ENCODE results near the gene OTUB1. TPM values are rescaled to one million over a fixed set of nuclear protein-coding genes. Genes with fewer than 3 reads are reported as not detected.

Gene OTUB1
- total and polyA plus RNA-seq, 8 donors = 33.6 to 161 (median 53.3) TPM

DNA sequence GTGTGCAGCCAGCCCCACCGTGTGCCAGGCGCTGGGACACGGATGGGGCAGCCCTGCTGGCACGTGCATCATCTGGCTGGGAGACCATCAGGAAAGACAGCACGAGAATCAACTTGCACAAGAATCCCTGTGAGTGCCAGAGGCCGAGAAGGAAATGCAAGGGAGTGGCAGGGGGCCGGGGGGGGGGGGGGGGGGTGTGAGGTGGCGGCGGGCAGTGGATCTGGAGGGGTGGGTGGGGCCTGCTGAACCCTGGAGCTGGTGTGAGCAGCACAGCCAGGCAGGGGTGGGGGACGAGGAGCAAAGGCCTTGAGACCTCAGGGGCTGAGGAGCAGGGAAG, 35.5 kb downstream of the OTUB1 start:
- intact Hi-C loops (cut with DNase I; ENCODE audit: low total_unique reads) = no loop called here
- WGBS, 5 donors = 31 to 44% (median 40%) methylated on average over 7 to 10 of the region's 10 CpGs
- Histone ChIP-seq H3K4me1 (peaks cover 18 to 23% (median 21%) of the 10 kb centered on the region in 4 donors), H3K9me3 (no peaks in the 10 kb centered on the region), H3K27ac (no peak overlapping the region), H3K27me3 (no peaks in the 10 kb centered on the region), H3K36me3 (no peaks in the 10 kb centered on the region), H3K4me3 (no peak overlapping the region)
- DNase-seq = peak in 1 of 2 donors; percentile 64
- TF ChIP-seq POLR2A (IDR thresholded peaks at IDR 0.05) = no peak
- TF ChIP-seq EP300 (IDR thresholded peaks at IDR 0.05) = no peak
- no peak for TF ChIP-seq POLR2AphosphoS5 (IDR thresholded peaks at IDR 0.05)
- TF ChIP-seq, protein P1, sequence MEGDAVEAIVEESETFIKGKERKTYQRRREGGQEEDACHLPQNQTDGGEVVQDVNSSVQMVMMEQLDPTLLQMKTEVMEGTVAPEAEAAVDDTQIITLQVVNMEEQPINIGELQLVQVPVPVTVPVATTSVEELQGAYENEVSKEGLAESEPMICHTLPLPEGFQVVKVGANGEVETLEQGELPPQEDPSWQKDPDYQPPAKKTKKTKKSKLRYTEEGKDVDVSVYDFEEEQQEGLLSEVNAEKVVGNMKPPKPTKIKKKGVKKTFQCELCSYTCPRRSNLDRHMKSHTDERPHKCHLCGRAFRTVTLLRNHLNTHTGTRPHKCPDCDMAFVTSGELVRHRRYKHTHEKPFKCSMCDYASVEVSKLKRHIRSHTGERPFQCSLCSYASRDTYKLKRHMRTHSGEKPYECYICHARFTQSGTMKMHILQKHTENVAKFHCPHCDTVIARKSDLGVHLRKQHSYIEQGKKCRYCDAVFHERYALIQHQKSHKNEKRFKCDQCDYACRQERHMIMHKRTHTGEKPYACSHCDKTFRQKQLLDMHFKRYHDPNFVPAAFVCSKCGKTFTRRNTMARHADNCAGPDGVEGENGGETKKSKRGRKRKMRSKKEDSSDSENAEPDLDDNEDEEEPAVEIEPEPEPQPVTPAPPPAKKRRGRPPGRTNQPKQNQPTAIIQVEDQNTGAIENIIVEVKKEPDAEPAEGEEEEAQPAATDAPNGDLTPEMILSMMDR (IDR thresholded peaks at IDR 0.05) = no peak

DNA sequence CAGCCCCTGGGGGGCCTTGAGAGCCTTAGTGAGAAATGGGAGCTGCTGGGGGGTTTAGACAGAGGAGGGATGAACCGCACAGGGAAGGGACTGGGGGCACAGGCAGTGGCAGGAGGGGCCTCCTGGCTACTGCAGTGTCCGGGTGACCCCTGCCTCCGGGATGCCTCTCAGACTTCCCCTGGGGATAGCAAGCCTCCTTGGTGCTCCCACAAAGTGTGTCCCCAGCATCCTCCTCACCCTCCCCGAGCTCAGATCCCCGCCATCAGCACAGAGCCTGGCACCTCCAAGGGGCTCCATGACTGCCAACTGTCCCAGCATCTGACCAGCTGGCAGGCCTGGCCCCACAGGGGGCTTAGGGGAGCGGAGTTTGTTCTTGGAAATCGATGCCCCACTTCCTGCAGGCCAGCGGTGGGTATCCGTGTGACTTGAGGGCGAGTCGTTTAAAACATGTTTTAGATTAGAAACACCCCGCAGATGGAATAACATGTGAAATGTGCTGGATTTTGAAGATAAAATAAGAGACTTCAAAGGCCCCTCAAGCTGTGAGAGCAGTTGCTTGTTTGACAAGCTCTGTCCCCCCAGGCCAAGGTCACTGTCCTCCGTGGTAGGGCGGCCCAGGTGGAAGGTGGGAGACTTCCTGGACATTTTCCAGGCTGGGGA, 36.0 kb downstream of the OTUB1 start:
- no peak overlapping the region for H3K27ac ChIP-seq
- intact Hi-C loops (cut with DNase I; ENCODE audit: low total_unique reads) = no loop called here
- H3K4me1 ChIP-seq = peaks cover 18 to 23% (median 21%) of the 10 kb centered on the region in 4 donors
- H3K27me3 ChIP-seq = no peaks in the 10 kb centered on the region
- no peak for DNase-seq
- TF ChIP-seq POLR2AphosphoS5 (IDR thresholded peaks at IDR 0.05) = no peak
- TF ChIP-seq EP300 (IDR thresholded peaks at IDR 0.05) = no peak
- no peak for TF ChIP-seq POLR2A (IDR thresholded peaks at IDR 0.05)
- TF ChIP-seq, protein P1 (IDR thresholded peaks at IDR 0.05) = no peak
- H3K9me3 ChIP-seq = no peaks in the 10 kb centered on the region
- H3K36me3 ChIP-seq = no peaks in the 10 kb centered on the region
- H3K4me3 ChIP-seq = no peak overlapping the region
- 79 to 85% (median 82%) methylated on average over 13 to 14 of the region's 14 CpGs for WGBS, 5 donors

DNA sequence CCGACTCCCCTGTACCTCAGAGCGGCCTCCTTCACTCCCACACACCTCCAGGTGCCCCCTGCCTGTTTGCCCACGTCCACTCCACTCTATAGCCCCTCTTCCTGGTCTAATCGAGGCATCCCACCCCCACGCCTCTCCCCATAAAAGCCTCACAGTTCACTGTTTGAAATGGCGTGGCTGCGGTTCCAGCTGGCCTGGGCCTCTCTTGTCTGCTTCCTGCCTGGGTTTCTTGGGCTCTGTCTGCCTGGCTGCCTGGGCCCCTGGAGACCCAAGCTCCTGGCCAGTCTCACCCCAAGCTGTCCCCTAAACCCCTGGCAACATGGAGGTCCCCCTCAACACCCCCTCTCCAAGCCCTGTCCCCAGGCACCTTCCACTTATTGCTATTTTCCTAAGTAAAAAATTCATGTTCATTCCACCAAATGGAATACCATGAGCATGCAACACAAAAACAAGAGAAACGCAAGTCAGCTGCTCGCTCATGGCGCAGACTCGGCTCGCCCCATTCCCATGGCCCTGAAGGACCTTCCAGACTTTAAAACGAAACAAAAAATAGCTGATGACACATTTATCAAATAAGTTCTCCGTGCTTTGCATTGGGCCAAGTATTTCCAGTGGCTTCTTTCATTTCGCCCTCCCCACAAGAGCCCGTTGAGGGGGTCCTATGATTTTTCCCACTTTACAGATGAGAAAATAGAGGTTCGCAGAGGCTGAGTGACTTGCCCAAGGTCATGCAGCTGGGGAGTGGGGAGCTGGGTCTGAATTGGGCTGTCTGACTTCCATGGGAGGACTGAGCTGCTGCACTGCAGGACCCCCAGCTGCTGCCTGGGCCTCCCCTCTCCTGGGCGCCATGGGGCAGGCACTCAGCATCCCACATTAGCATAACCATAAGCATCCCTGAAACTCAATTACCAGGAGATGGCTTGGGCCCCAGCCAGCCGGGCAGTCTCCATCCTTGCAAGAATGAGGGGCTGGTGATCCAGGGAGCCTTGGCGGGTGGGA, 37.8 kb downstream of the OTUB1 start:
- peaks cover 10 to 19% (median 17%) of the 10 kb centered on the region in 4 donors for H3K4me1 ChIP-seq
- TF ChIP-seq EP300 (IDR thresholded peaks at IDR 0.05) = no peak
- TF ChIP-seq POLR2AphosphoS5 (IDR thresholded peaks at IDR 0.05) = no peak
- no peak for TF ChIP-seq POLR2A (IDR thresholded peaks at IDR 0.05)
- TF ChIP-seq, protein P1 (IDR thresholded peaks at IDR 0.05) = no peak
- WGBS, 5 donors = 85 to 89% (median 88%) methylated on average over 19 to 20 of the region's 20 CpGs
- no peaks in the 10 kb centered on the region for H3K36me3 ChIP-seq
- no peak for DNase-seq
- no peak overlapping the region for H3K4me3 ChIP-seq
- H3K27me3 ChIP-seq = peaks cover 0 to 15% (median 11%) of the 10 kb centered on the region in 3 donors
- intact Hi-C loops (cut with DNase I; ENCODE audit: low total_unique reads) = no loop called here
- H3K27ac ChIP-seq = peak overlapping the region in 1 of 5 donors; percentile 8
- H3K9me3 ChIP-seq = no peaks in the 10 kb centered on the region

DNA sequence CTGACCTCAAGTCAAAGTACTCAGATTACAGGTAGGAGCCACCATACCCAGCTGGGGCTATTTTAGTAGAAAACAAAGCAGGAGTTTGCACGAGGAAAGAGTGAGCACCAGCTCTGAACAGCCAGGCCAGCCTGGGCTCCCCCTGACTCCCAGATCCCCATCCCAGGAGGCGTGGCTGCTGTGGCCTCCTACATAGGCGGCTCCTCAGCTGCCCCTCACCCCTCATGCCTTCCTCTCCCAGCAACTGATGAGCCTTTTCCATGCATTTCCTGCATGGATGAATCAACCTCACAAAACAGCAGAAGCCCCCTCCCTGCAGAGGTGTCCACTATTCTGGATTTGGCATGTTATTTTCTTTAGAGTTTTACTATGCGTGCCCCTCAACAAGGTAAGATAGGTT, 39.0 kb downstream of the OTUB1 start:
- no peaks in the 10 kb centered on the region for H3K9me3 ChIP-seq
- DNase-seq = peak in 1 of 2 donors; percentile 51
- no peak overlapping the region for H3K4me3 ChIP-seq
- H3K36me3 ChIP-seq = no peaks in the 10 kb centered on the region
- intact Hi-C loops (cut with DNase I; ENCODE audit: low total_unique reads) = no loop called here
- TF ChIP-seq POLR2A (IDR thresholded peaks at IDR 0.05) (no peak), EP300 (IDR thresholded peaks at IDR 0.05) (no peak), POLR2AphosphoS5 (IDR thresholded peaks at IDR 0.05) (no peak)
- TF ChIP-seq, protein P1 (IDR thresholded peaks at IDR 0.05) = no peak
- H3K27ac ChIP-seq = no peak overlapping the region
- peaks cover 4 to 16% (median 11%) of the 10 kb centered on the region in 4 donors for H3K4me1 ChIP-seq
- WGBS, 5 donors = 73 to 90% (median 84%) methylated on average over 4 of the region's 4 CpGs
- H3K27me3 ChIP-seq = peaks cover 0 to 22% (median 12%) of the 10 kb centered on the region in 3 donors
